HG02763 (cell line): ENCODE measurements around the gene TBCC.
A peak's percentile ranks its signal among the peaks of the same experiment; 100 is the strongest.
"Not testable (repeated sequence)": the region's sequence is repeated elsewhere in the genome, so short reads cannot be mapped to it uniquely, and the experiment has no call there.

Experiments
- ATAC-seq: cut with Tn5 transposase; IDR thresholded peaks from one replicate; pipeline ENCODE4 v1.9.1; 2021; ENCODE audit warnings: mild to moderate bottlenecking, moderate library complexity; ENCODE audit not compliant: unreplicated experiment

TBCC gene

GRCh38 chr6:42735976-42736375 is 9.9 kb downstream of the TBCC start:
- ATAC-seq = no peak

GRCh38 chr6:42733867-42734481 is 11.9 kb downstream of the TBCC start:
- not testable (repeated sequence) for ATAC-seq

DNA sequence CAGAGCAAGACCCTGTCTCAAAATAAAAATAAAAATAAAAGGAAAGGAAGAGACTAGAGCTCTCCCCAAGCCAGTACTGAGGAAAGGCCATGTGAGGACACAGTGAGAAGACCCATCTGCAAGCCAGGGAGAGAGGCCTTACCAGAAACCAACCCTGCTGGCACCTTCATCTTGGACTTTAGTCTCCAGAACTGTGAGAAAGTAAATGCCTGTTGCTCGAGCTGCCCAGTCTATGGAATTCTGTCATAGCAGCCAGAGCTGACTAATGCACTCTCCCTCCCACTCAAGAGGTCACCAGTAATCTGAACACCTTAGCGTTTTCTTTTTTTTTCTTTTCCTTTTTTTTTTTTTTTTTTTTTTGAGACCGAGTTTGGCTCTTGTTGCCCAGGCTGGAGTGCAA is 16.2 kb downstream of the TBCC start:
- no peak for ATAC-seq

DNA sequence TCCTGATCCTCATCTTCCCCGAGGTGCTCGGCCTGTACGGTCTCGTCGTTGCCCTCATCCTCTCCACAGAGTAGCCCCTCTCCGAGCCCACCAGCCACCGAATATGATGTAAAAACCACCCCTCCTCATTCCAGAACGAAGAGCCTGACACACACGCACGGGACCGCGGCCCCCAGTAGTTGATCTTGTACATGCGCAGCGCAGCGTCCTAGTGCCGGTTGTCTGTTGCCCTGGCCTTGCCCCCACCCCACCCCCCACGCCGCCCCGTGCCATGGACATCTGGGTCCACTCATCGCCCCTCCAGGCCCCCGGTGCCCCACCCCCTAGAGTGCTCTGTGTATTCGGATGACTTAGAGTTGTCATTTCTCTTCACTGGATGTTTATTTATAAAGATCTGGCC is 18.3 kb downstream of the TBCC start:
- ATAC-seq = no peak

DNA sequence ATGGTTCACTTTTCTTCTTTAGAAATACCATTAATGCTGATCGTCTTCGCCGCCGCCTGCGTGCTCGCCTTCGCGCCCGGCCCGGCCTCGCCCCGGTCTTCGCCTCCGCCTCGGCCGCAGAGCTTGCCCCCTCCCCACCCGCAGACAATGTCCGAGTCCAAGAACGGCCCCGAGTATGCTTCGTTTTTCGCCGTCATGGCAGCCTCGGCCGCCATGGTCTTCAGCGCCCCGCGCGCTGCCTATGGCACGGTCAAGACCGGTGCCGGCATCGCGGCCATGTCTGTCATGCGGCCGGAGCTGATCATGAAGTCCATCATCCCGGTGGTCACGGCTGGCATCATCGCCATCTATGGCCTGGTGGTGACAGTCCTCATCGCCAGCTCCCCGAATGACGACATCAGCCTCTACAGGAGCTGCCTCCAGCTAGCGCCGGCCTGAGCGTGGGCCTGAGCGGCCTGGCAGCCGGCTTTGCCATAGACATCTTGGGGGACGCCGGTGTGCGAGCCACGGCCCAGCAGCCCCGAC is 18.8 kb downstream of the TBCC start:
- ATAC-seq = peak; percentile 11

DNA sequence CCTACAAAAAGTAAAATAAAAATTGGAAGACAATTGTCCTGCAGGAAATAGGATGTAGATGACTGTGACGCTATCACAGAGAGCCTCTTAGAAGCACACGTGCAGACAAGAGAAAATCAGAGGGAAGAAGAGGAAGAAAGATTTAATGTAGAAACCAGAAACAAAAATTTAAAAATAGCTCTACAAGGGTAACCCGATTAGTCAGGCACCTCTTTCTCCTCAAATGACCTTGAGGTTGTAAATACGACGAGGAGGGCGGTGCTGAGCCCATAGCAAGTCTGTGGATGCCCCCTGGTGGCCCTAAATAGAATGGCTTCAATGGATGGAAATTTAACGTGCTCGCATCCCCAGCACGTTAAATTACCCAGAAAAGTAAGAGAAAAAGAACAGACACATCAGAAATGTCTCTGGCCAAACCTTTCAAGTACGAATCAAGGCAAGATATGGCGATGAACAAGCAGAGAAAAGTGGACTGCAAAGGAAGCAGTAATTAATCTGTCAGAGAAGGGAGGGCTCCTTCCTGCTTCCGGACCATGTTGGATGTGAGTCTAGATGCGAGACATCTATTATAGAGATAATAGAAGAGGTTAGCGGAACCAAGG is 19.3 kb downstream of the TBCC start:
- ATAC-seq = peak; percentile 70

DNA sequence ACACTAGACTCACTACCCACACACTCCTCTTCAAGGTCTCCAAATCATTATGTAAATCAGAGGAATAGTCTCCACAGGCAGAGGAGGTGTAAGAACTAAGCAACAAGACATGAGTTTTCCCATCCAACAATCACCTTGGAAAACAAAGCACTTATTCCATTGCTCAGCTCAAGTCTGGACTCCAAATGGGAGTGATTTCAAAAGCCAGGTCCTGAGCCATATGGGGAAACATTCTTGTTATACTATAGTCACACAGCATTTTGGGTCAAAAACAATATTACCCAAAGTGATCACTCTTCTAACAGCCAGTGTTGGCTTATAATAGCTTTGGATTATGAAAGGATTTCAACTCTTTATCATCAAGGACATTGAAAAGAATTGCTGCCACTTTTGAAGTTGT is 19.9 kb downstream of the TBCC start:
- no peak for ATAC-seq

GRCh38 chr6:42724825-42725224 is 21.1 kb downstream of the TBCC start:
- no peak for ATAC-seq

- ATAC-seq = no peak
Measured at GRCh38 chr6:42722497-42722896, 23.4 kb downstream of the TBCC start, which contains the start of gene PRPH2. TSS of gene PRPH2 (minus strand) at chr6:42722597. CDS start at chr6:42722334, 263 bp downstream.

GRCh38 chr6:42720739-42721138 is 25.2 kb downstream of the TBCC start:
- no peak for ATAC-seq

DNA sequence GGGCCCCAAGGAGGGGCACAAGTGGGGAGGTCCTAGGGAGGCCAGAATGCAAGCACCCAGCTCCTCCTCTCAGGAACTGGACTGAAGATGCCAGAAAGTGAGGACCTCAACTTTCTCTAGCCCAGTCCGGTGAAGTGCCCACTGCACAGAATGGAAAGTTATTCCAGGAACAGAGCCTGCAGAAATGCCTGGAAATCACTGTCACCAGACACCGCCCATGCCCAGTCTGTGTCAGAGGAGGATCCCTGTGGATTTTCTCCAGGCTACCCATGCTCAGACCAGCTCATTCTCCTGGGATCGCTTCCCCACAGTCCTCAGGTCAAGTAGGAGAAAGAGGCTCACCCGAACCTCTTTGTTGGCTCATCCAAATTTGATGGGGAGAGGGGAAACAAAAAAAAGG is 30.0 kb downstream of the TBCC start:
- no peak for ATAC-seq

DNA sequence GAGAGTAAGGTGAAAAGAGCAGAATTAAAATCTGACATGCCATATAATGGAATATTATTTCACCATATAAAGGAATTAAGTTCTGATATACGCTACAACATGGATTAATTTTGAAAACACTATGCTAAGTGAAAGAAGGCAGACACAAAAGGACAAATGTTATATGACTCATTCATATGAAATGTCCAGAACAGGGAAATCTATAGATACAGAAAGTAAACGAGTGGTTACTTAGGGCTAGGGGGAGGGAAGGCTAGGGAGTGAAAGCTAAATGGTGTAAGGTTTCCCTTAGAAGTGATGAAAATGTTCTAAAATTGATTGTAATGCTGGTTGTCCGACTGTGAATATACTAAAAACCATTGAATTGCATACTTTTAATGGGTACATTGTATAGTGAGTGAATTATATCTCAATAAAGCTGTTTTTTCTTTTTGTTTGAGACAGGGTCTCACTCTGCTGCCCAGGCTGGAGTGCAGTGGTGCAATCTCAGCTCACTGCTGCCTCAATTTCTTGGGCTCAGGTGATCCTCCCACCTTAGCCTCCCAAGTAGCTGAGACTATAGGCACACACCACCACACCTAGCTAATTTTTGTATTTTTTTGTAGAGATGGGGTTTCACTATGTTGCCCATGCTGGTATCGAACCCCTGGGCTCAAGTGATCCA is 31.7 kb downstream of the TBCC start:
- ATAC-seq = no peak

DNA sequence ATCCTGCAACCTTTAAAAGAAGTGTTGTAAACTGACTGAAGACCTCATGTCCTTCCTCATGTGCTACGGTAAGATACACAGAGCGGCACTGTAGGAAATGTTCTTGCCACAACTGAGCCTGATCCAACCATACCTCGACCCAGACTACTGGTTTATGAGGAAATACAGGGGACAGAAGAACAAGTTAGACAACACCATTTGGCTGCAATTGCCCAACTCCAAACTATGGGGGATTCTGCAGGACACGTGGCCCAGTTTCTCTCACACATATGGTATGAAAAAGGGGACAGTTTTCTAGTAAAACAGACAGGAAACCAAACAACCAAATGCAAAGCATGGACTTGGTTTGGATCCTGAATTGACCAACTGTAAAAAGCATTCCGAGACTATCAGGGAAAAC is 34.0 kb downstream of the TBCC start:
- ATAC-seq = no peak

DNA sequence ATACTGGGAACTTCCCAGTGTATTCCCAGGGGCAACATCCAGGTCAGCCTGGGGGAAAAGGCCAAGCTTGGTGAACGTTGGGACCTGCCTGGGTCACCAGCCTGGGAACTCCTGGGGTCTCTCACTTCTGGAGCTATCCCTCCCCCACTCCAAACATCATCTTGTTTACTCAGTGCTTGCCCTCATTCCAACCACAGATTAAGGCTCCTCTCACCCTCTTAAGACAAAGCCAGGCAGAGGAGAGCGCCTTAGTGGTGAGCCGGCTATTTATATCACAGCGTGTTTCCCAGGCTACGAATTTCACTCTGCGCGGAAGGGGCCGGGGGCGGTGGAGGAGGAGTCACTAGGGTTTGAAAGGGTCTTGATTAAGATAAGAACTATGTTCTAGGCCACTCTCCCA is 35.6 kb downstream of the TBCC start:
- no peak for ATAC-seq

- no peak for ATAC-seq
Measured at GRCh38 chr6:42709871-42710270, 36.0 kb downstream of the TBCC start.

- ATAC-seq = no peak
Measured at GRCh38 chr6:42708096-42708495, 37.8 kb downstream of the TBCC start.

GRCh38 chr6:42707595-42707994 is 38.3 kb downstream of the TBCC start:
- ATAC-seq = no peak

DNA sequence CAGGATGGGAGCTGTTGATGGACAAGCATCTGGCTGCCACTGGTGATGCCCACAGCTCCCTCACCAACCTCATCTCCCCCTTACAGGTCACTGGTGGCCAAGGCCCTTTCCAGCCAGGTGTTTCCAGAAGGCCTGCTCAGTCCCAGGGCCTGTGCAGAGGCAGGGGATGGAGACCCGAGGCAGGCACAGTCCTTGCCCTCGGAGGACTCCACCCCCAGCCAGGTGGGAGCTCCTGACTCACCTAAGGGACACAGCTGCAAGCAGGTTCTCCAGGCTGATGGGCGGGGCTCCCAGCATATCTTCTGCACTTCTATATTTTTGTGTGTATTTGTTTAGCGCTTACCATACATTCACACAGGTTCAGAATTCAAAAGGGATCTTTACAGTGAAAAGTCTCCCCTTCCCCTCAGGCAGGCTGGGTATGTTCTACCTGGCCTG is 40.9 kb downstream of the TBCC start:
- no peak for ATAC-seq

DNA sequence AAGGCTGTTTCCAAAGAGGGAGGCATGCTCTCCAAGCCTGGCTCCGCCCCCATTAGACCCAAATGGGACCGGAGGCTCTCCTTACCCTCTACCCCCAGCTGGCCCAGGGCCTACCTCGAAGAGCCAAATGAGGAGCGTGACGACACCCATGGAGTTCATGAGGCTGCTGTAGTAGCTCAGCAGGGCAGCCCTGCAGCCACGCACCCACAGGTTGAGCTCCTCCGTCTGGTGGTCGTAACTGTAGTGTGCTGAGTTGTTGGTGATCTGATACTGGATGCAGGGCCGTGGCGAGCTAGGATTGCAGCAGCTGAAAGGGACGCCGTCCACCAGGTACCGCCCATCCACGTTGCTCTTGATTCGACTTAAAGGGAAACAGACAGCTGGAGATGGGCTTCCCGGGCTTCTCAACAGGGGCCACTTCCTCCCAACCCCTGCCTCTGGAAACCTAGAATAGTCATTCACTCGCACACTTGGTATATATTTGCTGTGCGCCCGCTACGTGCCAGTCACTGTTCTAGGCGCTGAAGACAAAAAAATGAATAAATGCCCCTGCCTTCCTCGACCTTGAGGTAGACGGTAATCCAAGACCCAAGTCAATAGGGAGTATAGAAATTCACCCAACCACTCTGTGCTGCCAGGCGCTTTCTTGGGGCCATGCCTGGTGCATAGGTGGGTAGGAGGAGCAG is 41.5 kb downstream of the TBCC start:
- no peak for ATAC-seq

DNA sequence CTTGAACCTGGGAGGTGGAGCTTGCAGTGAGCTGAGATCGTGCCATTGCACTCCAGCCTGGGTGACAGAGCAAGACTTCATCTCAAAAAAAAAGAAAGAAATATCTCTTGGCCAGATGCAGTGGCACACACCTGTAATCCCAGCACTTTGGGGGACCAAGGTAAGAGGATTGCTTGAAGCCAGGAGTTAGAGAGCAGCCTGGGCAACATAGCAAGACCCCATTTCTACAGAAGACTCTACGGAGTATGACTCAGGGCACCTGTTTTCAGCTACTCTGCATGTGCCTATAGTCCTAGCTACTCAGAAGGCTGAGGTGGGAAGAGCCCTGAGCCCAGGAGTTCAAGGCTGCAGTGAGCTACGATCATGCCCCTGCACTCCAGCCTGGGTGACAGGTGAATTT is 43.1 kb downstream of the TBCC start:
- ATAC-seq = not testable (repeated sequence)

DNA sequence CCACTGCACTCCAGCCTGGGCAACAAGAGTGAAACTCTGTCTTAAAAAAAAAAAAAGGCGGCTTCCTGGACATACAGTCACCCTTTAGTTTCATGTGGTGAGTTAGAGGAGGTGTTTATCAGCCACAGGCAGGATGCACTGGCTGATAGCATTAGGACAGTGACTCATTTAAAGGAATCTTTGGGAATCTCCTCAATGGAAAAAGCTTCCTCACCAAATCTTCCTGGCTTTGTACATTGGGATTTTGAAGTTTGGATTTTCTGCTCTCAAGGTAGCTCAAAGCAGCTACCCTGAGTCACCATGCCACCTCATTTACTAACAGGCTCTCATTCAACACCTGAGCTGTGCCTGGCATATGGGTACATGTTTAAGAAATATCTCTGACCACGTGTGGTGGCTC is 43.7 kb downstream of the TBCC start:
- ATAC-seq = no peak

DNA sequence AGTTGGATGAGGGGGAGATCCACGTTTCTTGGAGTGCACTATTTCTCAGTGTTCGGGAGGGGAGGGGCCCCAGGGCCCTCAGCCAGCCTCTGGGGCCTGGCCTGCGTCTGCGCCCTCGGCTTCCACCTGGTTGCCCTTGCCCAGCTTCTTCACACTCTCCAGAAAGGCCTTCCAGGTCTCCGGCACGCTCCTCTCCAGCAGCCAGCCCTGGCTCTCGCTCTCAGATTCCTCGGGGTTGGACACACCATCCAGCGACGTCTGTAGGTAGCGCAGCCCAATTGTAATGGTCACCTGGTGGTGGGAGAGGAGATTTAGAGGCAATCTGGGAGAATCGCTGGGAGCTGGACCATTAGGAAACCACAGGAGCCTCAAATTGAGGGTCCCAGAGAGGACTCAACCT is 47.7 kb downstream of the TBCC start:
- no peak for ATAC-seq
